ENCODE results near the gene C4A. TPM values are rescaled to one million over a fixed set of nuclear protein-coding genes. Genes with fewer than 3 reads are reported as not detected.
"Not testable (repeated sequence)": the region's sequence is repeated elsewhere in the genome, so short reads cannot be mapped to it uniquely, and the experiment has no call there.

The C4A gene
- total and polyA plus RNA-seq, 2 of the 8 experiments (the other 6 are each of a cell fraction or from before 2014, with no cell fraction given), result 0.62 to 2.4 TPM

GRCh38 chr6:32040299-32041049 is 58.6 kb downstream of the C4A start:
- H4K20me1 ChIP-seq (replicated peaks in 1 of 2; ENCODE audit: control insufficient read depth in 1 of 2, insufficient read depth in 2 of 2, low read length in 2 of 2); H2AFZ ChIP-seq (ENCODE audit: low read length); H3K56ac ChIP-seq (replicated peaks; ENCODE audit: insufficient read length, low read depth, low read length); H4K5ac ChIP-seq (ENCODE audit: insufficient read length, low read depth, low read length); H3K23me2 ChIP-seq (ENCODE audit: low read depth, low read length); DNase-seq (ENCODE audit: low read depth in 1 of 2, low spot score in 2 of 2); H3K14ac ChIP-seq (ENCODE audit: insufficient read length); H2AK5ac ChIP-seq (ENCODE audit: low read depth, low read length); H4K8ac ChIP-seq (ENCODE audit: extremely low read depth, insufficient read depth, low read length); H3K27me3 ChIP-seq (replicated peaks in 1 of 4; ENCODE audit: control insufficient read depth in 3 of 4, extremely low read depth in 1 of 4, insufficient read depth in 3 of 4, low read length in 3 of 4); H2BK120ac ChIP-seq (replicated peaks; ENCODE audit: low read depth, low read length); H3K79me2 ChIP-seq (ENCODE audit: control insufficient read depth in 1 of 2, insufficient read depth in 2 of 2, low read length in 2 of 2); H2BK15ac ChIP-seq (ENCODE audit: low read length); H3K4me2 ChIP-seq (ENCODE audit: insufficient read depth in 1 of 2, low read depth in 2 of 2, low read length in 2 of 2); H2BK5ac ChIP-seq (ENCODE audit: low read depth, low read length); POLR2A ChIA-PET (ENCODE audit: partially characterized antibody); CTCF ChIA-PET (ENCODE audit: partially characterized antibody); H2BK20ac ChIP-seq (ENCODE audit: low read length); H3K36me3 ChIP-seq (ENCODE audit: control insufficient read depth in 2 of 4, insufficient read depth in 4 of 4, low read length in 3 of 4); H3K4me3 ChIP-seq (ENCODE audit: extremely low read depth in 1 of 4, insufficient read depth in 2 of 4, low read depth in 3 of 4, low read length in 4 of 4); H3K79me1 ChIP-seq (ENCODE audit: low read depth, low read length); H3K4ac ChIP-seq (replicated peaks; ENCODE audit: insufficient read length, low read depth, low read length); H3K18ac ChIP-seq (ENCODE audit: extremely low read depth, low read length); H3K9me3 ChIP-seq (ENCODE audit: insufficient read depth in 2 of 2, low read depth in 1 of 2, low read length in 1 of 2); H3K4me1 ChIP-seq (replicated peaks in 1 of 4; ENCODE audit: control insufficient read depth in 3 of 4, insufficient read depth in 4 of 4, low read length in 3 of 4); H3K27ac ChIP-seq (ENCODE audit: low read depth, low read length); H3K23ac ChIP-seq (ENCODE audit: insufficient read length); FAIRE-seq; H4K91ac ChIP-seq (replicated peaks; ENCODE audit: insufficient read length, low read length); H3K9ac ChIP-seq (replicated peaks in 1 of 4; ENCODE audit: extremely low read depth in 1 of 4, low read depth in 3 of 4, low read length in 3 of 4); H2BK12ac ChIP-seq (ENCODE audit: low read depth, low read length): not testable (repeated sequence)
- 96% methylated on average over 12 of the region's 43 CpGs; no CpG with 5 or more reads in 1 of the 2 experiments for WGBS, 2 experiments (ENCODE audit: extremely low coverage in 1 of 2, insufficient coverage in 1 of 2, insufficient read length in 1 of 2, insufficient replicate concordance in 2 of 2, low coverage in 1 of 2, low lambda C conversion rate in 2 of 2, missing lambda C conversion rate in 1 of 2)

- H3K27me3 ChIP-seq (replicated peaks in 1 of 4; ENCODE audit: control insufficient read depth in 3 of 4, extremely low read depth in 1 of 4, insufficient read depth in 3 of 4, low read length in 3 of 4); H3K23ac ChIP-seq (ENCODE audit: insufficient read length); H3K27ac ChIP-seq (ENCODE audit: low read depth, low read length); H3K36me3 ChIP-seq (ENCODE audit: control insufficient read depth in 2 of 4, insufficient read depth in 4 of 4, low read length in 3 of 4); H3K4ac ChIP-seq (replicated peaks; ENCODE audit: insufficient read length, low read depth, low read length); H3K18ac ChIP-seq (ENCODE audit: extremely low read depth, low read length); H2BK15ac ChIP-seq (ENCODE audit: low read length); H4K8ac ChIP-seq (ENCODE audit: extremely low read depth, insufficient read depth, low read length); H2BK20ac ChIP-seq (ENCODE audit: low read length); H3K79me2 ChIP-seq (ENCODE audit: control insufficient read depth in 1 of 2, insufficient read depth in 2 of 2, low read length in 2 of 2); H3K23me2 ChIP-seq (ENCODE audit: low read depth, low read length); H2AK5ac ChIP-seq (ENCODE audit: low read depth, low read length); H4K5ac ChIP-seq (ENCODE audit: insufficient read length, low read depth, low read length); H2BK5ac ChIP-seq (ENCODE audit: low read depth, low read length); H3K14ac ChIP-seq (ENCODE audit: insufficient read length); H3K79me1 ChIP-seq (ENCODE audit: low read depth, low read length); H3K56ac ChIP-seq (replicated peaks; ENCODE audit: insufficient read length, low read depth, low read length); CTCF ChIA-PET (ENCODE audit: partially characterized antibody); DNase-seq (ENCODE audit: low read depth in 1 of 2, low spot score in 2 of 2); H3K9me3 ChIP-seq (ENCODE audit: insufficient read depth in 2 of 2, low read depth in 1 of 2, low read length in 1 of 2); H4K91ac ChIP-seq (replicated peaks; ENCODE audit: insufficient read length, low read length); POLR2A ChIA-PET (ENCODE audit: partially characterized antibody); H3K4me1 ChIP-seq (replicated peaks in 1 of 4; ENCODE audit: control insufficient read depth in 3 of 4, insufficient read depth in 4 of 4, low read length in 3 of 4); H2BK120ac ChIP-seq (replicated peaks; ENCODE audit: low read depth, low read length); FAIRE-seq; H3K4me3 ChIP-seq (ENCODE audit: extremely low read depth in 1 of 4, insufficient read depth in 2 of 4, low read depth in 3 of 4, low read length in 4 of 4); H4K20me1 ChIP-seq (replicated peaks in 1 of 2; ENCODE audit: control insufficient read depth in 1 of 2, insufficient read depth in 2 of 2, low read length in 2 of 2); H3K4me2 ChIP-seq (ENCODE audit: insufficient read depth in 1 of 2, low read depth in 2 of 2, low read length in 2 of 2); H2BK12ac ChIP-seq (ENCODE audit: low read depth, low read length); H2AFZ ChIP-seq (ENCODE audit: low read length); H3K9ac ChIP-seq (replicated peaks in 1 of 4; ENCODE audit: extremely low read depth in 1 of 4, low read depth in 3 of 4, low read length in 3 of 4): not testable (repeated sequence)
- 100% methylated on average over 5 of the region's 13 CpGs; no CpG with 5 or more reads in 1 of the 2 experiments for WGBS, 2 experiments (ENCODE audit: extremely low coverage in 1 of 2, insufficient coverage in 1 of 2, insufficient read length in 1 of 2, insufficient replicate concordance in 2 of 2, low coverage in 1 of 2, low lambda C conversion rate in 2 of 2, missing lambda C conversion rate in 1 of 2)
Observed at GRCh38 chr6:32041050-32041321, 59.1 kb downstream of the C4A start.

Data from H1 (cell line).